Upper lobe of left lung (tissue), 6 donors: ENCODE measurements around the gene TEKT5. TPM values are rescaled to one million over a fixed set of nuclear protein-coding genes. Genes with fewer than 3 reads are reported as not detected.

Source experiments
- ATAC-seq, 2 donors: fragments of 200-7000 bp; cut with Tn5 transposase; one replicate each; pipeline ENCODE4 v1.9.1; 2022; ENCODE audit warnings: mild to moderate bottlenecking in 2 of 2, moderate library complexity in 2 of 2; ENCODE audit not compliant: low FRiP score in 2 of 2
- DNase-seq, 2 donors: peaks; one replicate each; pipeline ENCODE4 v3.0.0-alpha.2; 2019 to 2020
- H3K27ac ChIP-seq, 4 donors: fragments of 200-600 bp; sonication (generic); one replicate each; pipeline ENCODE4 v1.5.1; 2016 to 2019
- H3K27me3 ChIP-seq, 4 donors: fragments of 200-600 bp; sonication (generic); one replicate each; pipeline ENCODE4 v1.5.1; 2017 to 2019
- H3K36me3 ChIP-seq, 4 donors: fragments of 200-600 bp; sonication (generic); one replicate each; pipeline ENCODE4 v1.5.1; 2016 to 2019
- H3K4me1 ChIP-seq, 4 donors: fragments of 200-600 bp; sonication (generic); one replicate each; pipeline ENCODE4 v1.5.1; 2018 to 2019
- H3K4me3 ChIP-seq, 4 donors: fragments of 200-600 bp; sonication (generic); one replicate each; pipeline ENCODE4 v1.5.1; 2017 to 2019; ENCODE audit warnings: mild to moderate bottlenecking in 2 of 4, moderate library complexity in 1 of 4
- H3K9me3 ChIP-seq, 4 donors: fragments of 200-600 bp; sonication (generic); one replicate each; pipeline ENCODE4 v1.5.1; 2018 to 2019
- CTCF ChIP-seq, 6 experiments: fragments of 450-650 bp in 4 of 6; fragments of 200-600 bp in 2 of 6; sonication (generic) in 2 of 6; IDR thresholded peaks; one replicate each; pipeline ENCODE4 v1.5.1; 2016 to 2019; ENCODE audit warnings: antibody characterized with exemption in 6 of 6
- EP300 ChIP-seq, 4 donors: sonication (generic); formaldehyde crosslinking; IDR thresholded peaks; one replicate each; pipeline ENCODE4 v1.5.1; 2017; ENCODE audit warnings: antibody characterized with exemption in 4 of 4, control low read depth in 2 of 4
- POLR2A ChIP-seq, 4 donors: fragments of 450-650 bp; IDR thresholded peaks; one replicate each; pipeline ENCODE4 v1.5.1; 2016 to 2017; ENCODE audit warnings: antibody characterized with exemption in 4 of 4, mild to moderate bottlenecking in 2 of 4
- POLR2AphosphoS5 ChIP-seq, 2 donors: sonication (generic); formaldehyde crosslinking; IDR thresholded peaks; one replicate each; pipeline ENCODE4 v1.5.1; 2017; ENCODE audit warnings: antibody characterized with exemption in 2 of 2
- WGBS, 2 donors: methylation state at CpG; one replicate each; pipeline ENCODE4 v1.1.5; 2017 to 2018; 5-methylcytosine and 5-hydroxymethylcytosine counted together
- total RNA-seq, 6 donors: library from RNA; depleted of rRNA in 4 of 6; stranded (reverse); fragments of >200 nt in 4 of 6; gene quantifications; one replicate each; pipeline versions ENCODE4 v1.1.0 to v1.2.1, GENCODE V29; 2016 to 2021
- donor health status: DM: no; HTN: no; CAD: no; lungs with moderate emphysema.
- donor health status: DM: no; HTN: yes; CAD: no; lungs with severe emphysema.

The TEKT5 gene
- total RNA-seq, 6 donors from 2014 or later, result 0.20 to 2.1 (median 0.44) TPM; not detected in 3

GRCh38 chr16:10616419-10616755 lies 78.3 kb downstream of the TEKT5 start:
- Histone ChIP-seq H3K4me3 (no peak overlapping the region), H3K27ac (peak overlapping the region; percentile 75 to 89 (median 87)), H3K27me3 (no peaks in the 10 kb centered on the region), H3K9me3 (no peaks in the 10 kb centered on the region), H3K4me1 (peaks cover 23 to 45% (median 33%) of the 10 kb centered on the region in 4 donors), H3K36me3 (no peaks in the 10 kb centered on the region)
- DNase-seq (no peak), ATAC-seq (no peak)
- TF ChIP-seq POLR2AphosphoS5 (IDR thresholded peaks at IDR 0.05), result no peak
- TF ChIP-seq EP300 (IDR thresholded peaks at IDR 0.05), result no peak
- no peak for TF ChIP-seq CTCF (IDR thresholded peaks at IDR 0.05)
- no peak for TF ChIP-seq POLR2A (IDR thresholded peaks at IDR 0.05)
- WGBS, 2 donors, result 57 to 59% methylated on average over 6 of the region's 6 CpGs

GRCh38 chr16:10614685-10615084 lies 80.0 kb downstream of the TEKT5 start:
- no peak for DNase-seq
- Histone ChIP-seq H3K4me3 (no peak overlapping the region), H3K27ac (no peak overlapping the region), H3K9me3 (no peaks in the 10 kb centered on the region), H3K27me3 (no peaks in the 10 kb centered on the region), H3K4me1 (peaks cover 23 to 43% (median 33%) of the 10 kb centered on the region in 4 donors), H3K36me3 (no peaks in the 10 kb centered on the region)
- no peak for ATAC-seq
- no peak for TF ChIP-seq POLR2AphosphoS5 (IDR thresholded peaks at IDR 0.05)
- no peak for TF ChIP-seq EP300 (IDR thresholded peaks at IDR 0.05)
- no peak for TF ChIP-seq CTCF (IDR thresholded peaks at IDR 0.05)
- TF ChIP-seq POLR2A (IDR thresholded peaks at IDR 0.05), result no peak

GRCh38 chr16:10613785-10614485 lies 80.8 kb downstream of the TEKT5 start:
- 53 to 66% methylated on average over 6 of the region's 6 CpGs for WGBS, 2 donors
- no peak for ATAC-seq
- no peaks in the 10 kb centered on the region for H3K27me3 ChIP-seq
- no peaks in the 10 kb centered on the region for H3K9me3 ChIP-seq
- H3K4me1 ChIP-seq, result peaks cover 18 to 41% (median 33%) of the 10 kb centered on the region in 4 donors
- TF ChIP-seq POLR2AphosphoS5 (IDR thresholded peaks at IDR 0.05), result no peak
- TF ChIP-seq CTCF (IDR thresholded peaks at IDR 0.05), result no peak
- no peak for TF ChIP-seq EP300 (IDR thresholded peaks at IDR 0.05)
- no peak for TF ChIP-seq POLR2A (IDR thresholded peaks at IDR 0.05)
- H3K27ac ChIP-seq, result no peak overlapping the region
- H3K4me3 ChIP-seq, result no peak overlapping the region
- H3K36me3 ChIP-seq, result no peaks in the 10 kb centered on the region
- DNase-seq, result no peak

GRCh38 chr16:10612649-10613179 lies 82.0 kb downstream of the TEKT5 start:
- Histone ChIP-seq H3K4me3 (no peak overlapping the region), H3K36me3 (no peaks in the 10 kb centered on the region), H3K27me3 (no peaks in the 10 kb centered on the region), H3K4me1 (peaks cover 14 to 33% (median 27%) of the 10 kb centered on the region in 4 donors), H3K27ac (no peak overlapping the region), H3K9me3 (no peaks in the 10 kb centered on the region)
- DNase-seq, result no peak
- TF ChIP-seq POLR2A (IDR thresholded peaks at IDR 0.05), result no peak
- peak in 1 of 2 donors; percentile 42 for TF ChIP-seq POLR2AphosphoS5 (IDR thresholded peaks at IDR 0.05)
- no peak for TF ChIP-seq CTCF (IDR thresholded peaks at IDR 0.05)
- TF ChIP-seq EP300 (IDR thresholded peaks at IDR 0.05), result peak in 2 of 4 donors; percentile 13 to 15
- 19 to 58% methylated on average over 6 of the region's 6 CpGs for WGBS, 2 donors
- ATAC-seq, result no peak
